Right lobe of liver (tissue), 4 donors: ENCODE data around the gene GPR15LG.

Experiments
- POLR2A ChIP-seq: fragments of 450-650 bp; IDR thresholded peaks from one replicate; pipeline ENCODE4 v1.6.1; 2017; ENCODE audit warnings: antibody characterized with exemption, mild to moderate bottlenecking
- TF ChIP-seq, protein P1 (sequence below), 4 donors: fragments of 200-600 bp in 3 of 4; fragments of 450-650 bp in 1 of 4; IDR thresholded peaks; one replicate each; pipeline versions ENCODE4 v1.5.1 to v1.8.0; 2016 to 2022; ENCODE audit warnings: antibody characterized with exemption in 4 of 4, mild to moderate bottlenecking in 2 of 4
- donor health status: DM: no; HTN: no; CAD: no.
- donor health status: DM: no; HTN: no; CAD: no.
- donor health status: DM: no; HTN: yes; CAD: no.

DNA sequence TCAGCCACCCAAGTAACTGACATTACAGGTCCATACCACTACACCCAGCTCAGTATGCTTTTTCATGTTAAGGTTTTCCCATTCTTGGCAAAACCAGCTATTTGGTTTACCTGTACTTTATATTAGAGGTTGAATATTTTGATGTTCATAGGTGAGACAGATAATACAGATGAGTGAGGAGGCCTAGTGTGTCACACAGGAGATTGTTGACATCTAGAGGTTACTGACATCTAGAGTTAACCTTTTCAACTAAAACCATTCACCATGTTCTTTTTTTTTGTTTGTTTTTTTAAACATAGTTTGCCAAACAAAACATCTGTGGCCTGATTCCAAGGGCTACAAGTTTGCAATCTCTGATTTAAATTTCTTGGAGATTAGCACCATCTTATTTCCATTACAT is 26.3 kb upstream of the GPR15LG start:
- TF ChIP-seq, protein P1, sequence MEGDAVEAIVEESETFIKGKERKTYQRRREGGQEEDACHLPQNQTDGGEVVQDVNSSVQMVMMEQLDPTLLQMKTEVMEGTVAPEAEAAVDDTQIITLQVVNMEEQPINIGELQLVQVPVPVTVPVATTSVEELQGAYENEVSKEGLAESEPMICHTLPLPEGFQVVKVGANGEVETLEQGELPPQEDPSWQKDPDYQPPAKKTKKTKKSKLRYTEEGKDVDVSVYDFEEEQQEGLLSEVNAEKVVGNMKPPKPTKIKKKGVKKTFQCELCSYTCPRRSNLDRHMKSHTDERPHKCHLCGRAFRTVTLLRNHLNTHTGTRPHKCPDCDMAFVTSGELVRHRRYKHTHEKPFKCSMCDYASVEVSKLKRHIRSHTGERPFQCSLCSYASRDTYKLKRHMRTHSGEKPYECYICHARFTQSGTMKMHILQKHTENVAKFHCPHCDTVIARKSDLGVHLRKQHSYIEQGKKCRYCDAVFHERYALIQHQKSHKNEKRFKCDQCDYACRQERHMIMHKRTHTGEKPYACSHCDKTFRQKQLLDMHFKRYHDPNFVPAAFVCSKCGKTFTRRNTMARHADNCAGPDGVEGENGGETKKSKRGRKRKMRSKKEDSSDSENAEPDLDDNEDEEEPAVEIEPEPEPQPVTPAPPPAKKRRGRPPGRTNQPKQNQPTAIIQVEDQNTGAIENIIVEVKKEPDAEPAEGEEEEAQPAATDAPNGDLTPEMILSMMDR (IDR thresholded peaks at IDR 0.05): no peak
- TF ChIP-seq POLR2A: no peak
